Ishikawa (cell line): ENCODE data around the gene PDZD2.

Experiments used
- CEBPB ChIP-seq: IDR thresholded peaks from 2 replicates; pipeline ENCODE4 v1.6.1; 2012
- CREB1 ChIP-seq: IDR thresholded peaks from 2 replicates; pipeline ENCODE4 v1.6.1; 2012; ENCODE audit warnings: low read depth
- EGR1 ChIP-seq: IDR thresholded peaks from 2 replicates; pipeline ENCODE4 v1.6.1; 2012
- EP300 ChIP-seq: IDR thresholded peaks from 2 replicates; pipeline ENCODE4 v1.6.1; 2012; ENCODE audit warnings: borderline replicate concordance
- FOXM1 ChIP-seq: IDR thresholded peaks from 2 replicates; pipeline ENCODE4 v1.6.1; 2012; ENCODE audit warnings: low read depth, borderline replicate concordance
- NFIC ChIP-seq: IDR thresholded peaks from 2 replicates; pipeline ENCODE4 v1.6.1; 2012
- RAD21 ChIP-seq: IDR thresholded peaks from 2 replicates; pipeline ENCODE4 v1.6.1; 2012; ENCODE audit warnings: low read depth
- TAF1 ChIP-seq: IDR thresholded peaks from 2 replicates; pipeline ENCODE4 v1.6.1; 2012; ENCODE audit warnings: low read depth, mild to moderate bottlenecking
- TCF12 ChIP-seq: IDR thresholded peaks from 2 replicates; pipeline ENCODE4 v1.6.1; 2012; ENCODE audit warnings: low read depth
- TEAD4 ChIP-seq: IDR thresholded peaks from 2 replicates; pipeline ENCODE4 v1.6.1; 2012
- YY1 ChIP-seq: IDR thresholded peaks from 2 replicates; pipeline ENCODE4 v1.6.1; 2012; ENCODE audit warnings: low read depth
- ZBTB7A ChIP-seq: IDR thresholded peaks from 2 replicates; pipeline ENCODE4 v1.6.1; 2012; ENCODE audit warnings: low read depth
- TF ChIP-seq, protein P1 (sequence below): IDR thresholded peaks from 2 replicates; pipeline ENCODE4 v1.6.1; 2012
- TF ChIP-seq, protein P2 (sequence below): IDR thresholded peaks from 2 replicates; pipeline ENCODE4 v1.6.1; 2012; ENCODE audit warnings: low read depth, mild to moderate bottlenecking
- TF ChIP-seq, protein P3 (sequence below): IDR thresholded peaks from 2 replicates; pipeline ENCODE4 v1.6.1; 2012

PDZD2 gene

DNA sequence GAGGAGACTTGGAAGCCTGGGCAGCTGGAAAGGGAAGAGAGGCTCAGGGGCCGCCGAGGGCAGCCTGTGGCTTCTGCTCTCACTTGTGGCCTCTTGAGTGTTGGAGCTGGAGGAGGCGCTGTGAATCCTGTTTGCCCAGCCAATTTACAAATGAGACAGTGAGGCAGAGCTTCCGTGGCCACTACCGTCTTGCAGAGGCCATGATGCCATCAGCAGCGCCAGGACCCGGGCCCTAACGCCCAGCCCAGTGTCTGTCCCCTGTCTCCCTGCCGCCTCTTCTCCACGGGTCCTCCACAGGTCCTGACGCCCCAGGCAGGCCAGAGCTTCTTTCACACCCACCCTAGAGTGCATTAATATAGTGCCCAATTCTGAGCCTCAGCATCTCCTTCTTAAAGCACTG lies 362.4 kb downstream of the PDZD2 start:
- TF ChIP-seq YY1 (no peak), FOXM1 (no peak), CREB1 (no peak), RAD21 (no peak), TAF1 (no peak), EP300 (no peak), EGR1 (no peak), CEBPB (no peak), NFIC (no peak), ZBTB7A (no peak), TCF12 (no peak), TEAD4 (no peak)
- TF ChIP-seq, protein P1, sequence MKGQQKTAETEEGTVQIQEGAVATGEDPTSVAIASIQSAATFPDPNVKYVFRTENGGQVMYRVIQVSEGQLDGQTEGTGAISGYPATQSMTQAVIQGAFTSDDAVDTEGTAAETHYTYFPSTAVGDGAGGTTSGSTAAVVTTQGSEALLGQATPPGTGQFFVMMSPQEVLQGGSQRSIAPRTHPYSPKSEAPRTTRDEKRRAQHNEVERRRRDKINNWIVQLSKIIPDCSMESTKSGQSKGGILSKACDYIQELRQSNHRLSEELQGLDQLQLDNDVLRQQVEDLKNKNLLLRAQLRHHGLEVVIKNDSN = no peak
- TF ChIP-seq, protein P2, sequence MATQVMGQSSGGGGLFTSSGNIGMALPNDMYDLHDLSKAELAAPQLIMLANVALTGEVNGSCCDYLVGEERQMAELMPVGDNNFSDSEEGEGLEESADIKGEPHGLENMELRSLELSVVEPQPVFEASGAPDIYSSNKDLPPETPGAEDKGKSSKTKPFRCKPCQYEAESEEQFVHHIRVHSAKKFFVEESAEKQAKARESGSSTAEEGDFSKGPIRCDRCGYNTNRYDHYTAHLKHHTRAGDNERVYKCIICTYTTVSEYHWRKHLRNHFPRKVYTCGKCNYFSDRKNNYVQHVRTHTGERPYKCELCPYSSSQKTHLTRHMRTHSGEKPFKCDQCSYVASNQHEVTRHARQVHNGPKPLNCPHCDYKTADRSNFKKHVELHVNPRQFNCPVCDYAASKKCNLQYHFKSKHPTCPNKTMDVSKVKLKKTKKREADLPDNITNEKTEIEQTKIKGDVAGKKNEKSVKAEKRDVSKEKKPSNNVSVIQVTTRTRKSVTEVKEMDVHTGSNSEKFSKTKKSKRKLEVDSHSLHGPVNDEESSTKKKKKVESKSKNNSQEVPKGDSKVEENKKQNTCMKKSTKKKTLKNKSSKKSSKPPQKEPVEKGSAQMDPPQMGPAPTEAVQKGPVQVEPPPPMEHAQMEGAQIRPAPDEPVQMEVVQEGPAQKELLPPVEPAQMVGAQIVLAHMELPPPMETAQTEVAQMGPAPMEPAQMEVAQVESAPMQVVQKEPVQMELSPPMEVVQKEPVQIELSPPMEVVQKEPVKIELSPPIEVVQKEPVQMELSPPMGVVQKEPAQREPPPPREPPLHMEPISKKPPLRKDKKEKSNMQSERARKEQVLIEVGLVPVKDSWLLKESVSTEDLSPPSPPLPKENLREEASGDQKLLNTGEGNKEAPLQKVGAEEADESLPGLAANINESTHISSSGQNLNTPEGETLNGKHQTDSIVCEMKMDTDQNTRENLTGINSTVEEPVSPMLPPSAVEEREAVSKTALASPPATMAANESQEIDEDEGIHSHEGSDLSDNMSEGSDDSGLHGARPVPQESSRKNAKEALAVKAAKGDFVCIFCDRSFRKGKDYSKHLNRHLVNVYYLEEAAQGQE = no peak
- TF ChIP-seq, protein P3, sequence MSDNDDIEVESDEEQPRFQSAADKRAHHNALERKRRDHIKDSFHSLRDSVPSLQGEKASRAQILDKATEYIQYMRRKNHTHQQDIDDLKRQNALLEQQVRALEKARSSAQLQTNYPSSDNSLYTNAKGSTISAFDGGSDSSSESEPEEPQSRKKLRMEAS = no peak

DNA sequence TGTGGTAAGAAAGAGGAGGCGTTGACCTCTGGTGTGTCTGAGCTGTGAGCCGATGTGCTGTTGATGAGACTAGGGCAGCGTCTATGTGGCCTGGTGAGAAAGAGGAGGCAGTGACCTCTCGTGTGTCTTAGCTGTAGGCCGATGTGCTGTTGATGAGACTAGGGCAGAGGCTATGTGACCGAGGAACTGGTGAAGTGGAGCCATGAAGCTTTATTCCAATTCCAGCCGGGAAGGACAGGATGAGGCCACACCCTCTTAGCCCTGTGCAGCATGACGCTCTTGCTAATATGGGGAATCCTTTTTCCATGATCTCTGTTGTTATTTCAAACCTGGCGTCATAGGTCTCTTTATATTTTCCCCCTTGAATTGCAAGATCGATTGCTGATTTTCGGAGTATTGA lies 362.8 kb downstream of the PDZD2 start:
- TF ChIP-seq YY1 (no peak), CEBPB (no peak), EGR1 (no peak), EP300 (no peak), TAF1 (no peak), ZBTB7A (no peak), NFIC (no peak), RAD21 (no peak), TCF12 (no peak), CREB1 (no peak), TEAD4 (no peak), FOXM1 (no peak)
- TF ChIP-seq, protein P2 = no peak
- TF ChIP-seq, protein P3 = no peak
- TF ChIP-seq, protein P1 = no peak

DNA sequence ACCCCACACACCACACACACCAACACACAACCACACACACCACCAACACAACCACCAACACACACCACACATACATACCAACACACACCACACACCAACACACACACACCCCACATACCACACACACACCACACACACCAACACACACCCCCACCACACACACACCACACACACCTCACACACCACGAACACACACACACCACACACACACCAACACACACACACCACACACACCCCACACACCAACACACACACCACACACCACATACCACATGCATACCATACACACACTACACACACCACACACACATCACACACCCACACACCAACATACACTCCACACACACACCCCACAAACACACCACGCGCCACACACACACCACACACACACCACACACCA lies 363.8 kb downstream of the PDZD2 start:
- TF ChIP-seq YY1 (no peak), EP300 (no peak), EGR1 (no peak)
- TF ChIP-seq, protein P2 = no peak

DNA sequence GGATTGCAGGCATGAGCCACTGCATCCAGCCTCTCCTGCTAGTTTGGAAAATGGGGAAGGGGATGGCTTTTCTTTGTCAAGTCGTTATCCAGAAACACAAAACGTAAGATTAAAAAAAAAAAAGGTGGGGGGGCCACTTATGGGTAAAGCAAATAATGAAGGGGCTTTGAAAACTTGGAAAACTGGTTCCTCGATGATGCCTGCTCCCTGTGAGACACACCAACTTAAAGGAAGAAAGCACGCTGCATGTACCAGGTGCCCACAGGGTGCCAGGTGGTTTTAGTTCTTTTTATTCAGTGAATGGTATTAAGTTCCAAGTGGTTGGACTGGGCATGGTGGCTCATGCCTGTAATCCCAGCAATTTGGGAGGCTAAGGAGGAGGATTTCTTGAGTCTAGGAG lies 365.1 kb downstream of the PDZD2 start:
- TF ChIP-seq, protein P2 = no peak
- TF ChIP-seq, protein P3 = no peak
- TF ChIP-seq CREB1 (no peak), FOXM1 (no peak), TCF12 (no peak), TAF1 (no peak), NFIC (no peak)
